ENCODE data around the gene C1QTNF7.

- TF ChIP-seq CTCF (IDR thresholded peaks at IDR 0.05 in 8 of 11, conservative IDR thresholded peaks at IDR 0.05 in 3 of 11), result no peak
- no peak for TF ChIP-seq POLR2A (IDR thresholded peaks at IDR 0.05)
These were observed 15.7 kb downstream of the C1QTNF7 start for GRCh38 chr4:15443371-15444160.
